ENCODE results near the gene PRKCH. TPM values are rescaled to one million over a fixed set of nuclear protein-coding genes. Genes with fewer than 3 reads are reported as not detected.

Gene PRKCH
- total RNA-seq, 2 experiments from 2014 or later: 0.85 to 2.3 TPM

GRCh38 chr14:61330511-61330910 lies 9.1 kb downstream of the PRKCH start:
- intact Hi-C loops (cut with micrococcal nuclease; ENCODE audit: unreplicated experiment): no loop called here
- ChIA-PET CTCF (ENCODE audit: unreplicated experiment) (no interaction called here), POLR2A (interaction anchor here (0.8 kb wide), 1 partner anchor 31 kb away, joined by 3 read pairs; no protein-coding TSS in a partner anchor)
- Histone ChIP-seq H3K36me3 (ENCODE audit: insufficient read depth, low read length) (no peaks in the 10 kb centered on the region), H2AFZ (ENCODE audit: low read length) (no peak overlapping the region), H3K4me3 (ENCODE audit: low read depth, low read length, poor library complexity, severe bottlenecking) (no peak overlapping the region), H3K27ac (ENCODE audit: low read depth, low read length, poor library complexity, severe bottlenecking) (no peak overlapping the region), H3K9me2 (ENCODE audit: insufficient read depth, low read length) (no peaks in the 10 kb centered on the region), H3K4me1 (ENCODE audit: insufficient read depth, low read length, poor library complexity, severe bottlenecking) (no peaks in the 10 kb centered on the region), H3K79me2 (ENCODE audit: insufficient read depth, low read depth, low read length) (no peaks in the 10 kb centered on the region), H4K20me1 (ENCODE audit: insufficient read depth, low read length) (no peaks in the 10 kb centered on the region), H3K9me3 (ENCODE audit: low read length) (no peaks in the 10 kb centered on the region), H3K4me2 (ENCODE audit: low read length) (no peak overlapping the region)
- no peak for DNase-seq (ENCODE audit: low spot score)
- TF ChIP-seq CTCF (conservative IDR thresholded peaks at IDR 0.05; ENCODE audit: low read length): no peak
- no peak for TF ChIP-seq EZH2phosphoT487 (IDR thresholded peaks at IDR 0.05; ENCODE audit: borderline replicate concordance, low read depth, low read length)
- no TSS peak for BruUV-seq (replicated peaks)

GRCh38 chr14:61331992-61332657 lies 10.7 kb downstream of the PRKCH start:
- no peak for DNase-seq (ENCODE audit: low spot score)
- CTCF ChIA-PET (ENCODE audit: unreplicated experiment): no interaction called here
- TF ChIP-seq EZH2phosphoT487 (IDR thresholded peaks at IDR 0.05; ENCODE audit: borderline replicate concordance, low read depth, low read length) (no peak), CTCF (conservative IDR thresholded peaks at IDR 0.05; ENCODE audit: low read length) (no peak)
- BruUV-seq (replicated peaks): no TSS peak
- H4K20me1 ChIP-seq (ENCODE audit: insufficient read depth, low read length): no peaks in the 10 kb centered on the region
- H3K4me3 ChIP-seq (ENCODE audit: low read depth, low read length, poor library complexity, severe bottlenecking): no peak overlapping the region
- H3K36me3 ChIP-seq (ENCODE audit: insufficient read depth, low read length): no peaks in the 10 kb centered on the region
- H3K9me3 ChIP-seq (ENCODE audit: low read length): no peaks in the 10 kb centered on the region
- H3K27ac ChIP-seq (ENCODE audit: low read depth, low read length, poor library complexity, severe bottlenecking): no peak overlapping the region
- no peaks in the 10 kb centered on the region for H3K9me2 ChIP-seq (ENCODE audit: insufficient read depth, low read length)
- no peak overlapping the region for H2AFZ ChIP-seq (ENCODE audit: low read length)
- intact Hi-C loops (cut with micrococcal nuclease; ENCODE audit: unreplicated experiment): no loop called here
- POLR2A ChIA-PET: no interaction called here
- no peaks in the 10 kb centered on the region for H3K79me2 ChIP-seq (ENCODE audit: insufficient read depth, low read depth, low read length)
- H3K4me2 ChIP-seq (ENCODE audit: low read length): no peak overlapping the region
- no peaks in the 10 kb centered on the region for H3K4me1 ChIP-seq (ENCODE audit: insufficient read depth, low read length, poor library complexity, severe bottlenecking)

- intact Hi-C loops (cut with micrococcal nuclease; ENCODE audit: unreplicated experiment): no loop called here
- CTCF ChIA-PET (ENCODE audit: unreplicated experiment): no interaction called here
- no peaks in the 10 kb centered on the region for H3K36me3 ChIP-seq (ENCODE audit: insufficient read depth, low read length)
- H3K4me1 ChIP-seq (ENCODE audit: insufficient read depth, low read length, poor library complexity, severe bottlenecking): no peaks in the 10 kb centered on the region
- no peaks in the 10 kb centered on the region for H3K9me2 ChIP-seq (ENCODE audit: insufficient read depth, low read length)
- no peak for TF ChIP-seq CTCF (conservative IDR thresholded peaks at IDR 0.05; ENCODE audit: low read length)
- TF ChIP-seq EZH2phosphoT487 (IDR thresholded peaks at IDR 0.05; ENCODE audit: borderline replicate concordance, low read depth, low read length): no peak
- H4K20me1 ChIP-seq (ENCODE audit: insufficient read depth, low read length): no peaks in the 10 kb centered on the region
- no peak for DNase-seq (ENCODE audit: low spot score)
- no peak overlapping the region for H2AFZ ChIP-seq (ENCODE audit: low read length)
- H3K4me3 ChIP-seq (ENCODE audit: low read depth, low read length, poor library complexity, severe bottlenecking): no peak overlapping the region
- POLR2A ChIA-PET: no interaction called here
- no peak overlapping the region for H3K27ac ChIP-seq (ENCODE audit: low read depth, low read length, poor library complexity, severe bottlenecking)
- no peaks in the 10 kb centered on the region for H3K79me2 ChIP-seq (ENCODE audit: insufficient read depth, low read depth, low read length)
- H3K4me2 ChIP-seq (ENCODE audit: low read length): no peak overlapping the region
- BruUV-seq (replicated peaks): no TSS peak
- H3K9me3 ChIP-seq (ENCODE audit: low read length): no peaks in the 10 kb centered on the region
These were observed 11.3 kb downstream of the PRKCH start for GRCh38 chr14:61332658-61333029.
